ENCODE data around the gene SLC37A2. TPM values are rescaled to one million over a fixed set of nuclear protein-coding genes. Genes with fewer than 3 reads are reported as not detected.

SLC37A2 gene
- total and polyA plus RNA-seq, 2 of the 4 experiments (the other 2 are of a cell fraction), result 0.72 to 1.1 TPM

DNA sequence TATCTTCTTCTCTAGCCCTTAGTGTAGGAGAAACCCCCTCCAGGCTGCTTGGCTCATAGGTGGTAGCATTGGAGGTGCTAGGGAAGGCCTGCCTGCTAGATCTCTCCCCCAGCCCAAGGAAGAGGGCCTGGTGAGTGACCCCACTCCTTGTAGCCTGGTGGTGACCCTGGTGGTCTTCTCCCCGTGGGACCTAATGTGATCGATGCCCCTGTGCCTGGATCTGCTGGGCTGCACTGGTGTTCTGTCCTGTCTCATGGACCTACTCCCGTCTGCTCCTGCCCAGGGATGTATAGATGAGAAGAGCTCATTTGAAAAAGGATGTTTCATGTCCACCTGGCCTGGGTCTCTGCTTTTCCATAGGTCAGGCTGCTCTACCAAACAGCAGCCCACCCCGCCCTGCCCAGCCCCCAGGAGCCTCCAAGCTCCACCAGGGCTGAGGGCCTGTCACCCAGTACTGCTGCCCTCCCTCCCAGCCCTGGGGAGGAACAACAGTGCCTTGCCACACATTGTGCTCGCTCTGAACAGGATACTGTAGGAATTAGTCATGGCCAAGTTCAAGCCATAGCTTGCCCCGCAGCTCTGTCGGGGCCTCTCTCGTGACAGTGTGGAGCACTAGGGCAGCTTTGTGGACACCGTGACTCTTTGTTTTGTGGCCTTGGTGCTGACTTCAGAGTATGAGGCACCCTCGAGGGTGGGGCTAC is 19.7 kb downstream of the SLC37A2 start:
- Histone ChIP-seq H4K5ac (ENCODE audit: low read depth, low read length) (peak overlapping the region; percentile 57), H3K23ac (ENCODE audit: low read depth, low read length) (peak overlapping the region; percentile 20), H4K91ac (ENCODE audit: insufficient read depth, low read depth, low read length) (peak overlapping the region; percentile 76), H2BK15ac (ENCODE audit: low read depth, low read length) (peak overlapping the region; percentile 84; the same call in 2 of the 3 replicates), H4K8ac (ENCODE audit: low read depth in 2 of 2, low read length in 2 of 2) (peak overlapping the region; percentile 40 to 70), H3K4me3 (ENCODE audit: insufficient read depth, low read depth, low read length) (no peak overlapping the region), H3K9me1 (ENCODE audit: insufficient read depth, low read length) (peaks cover 19% of the 10 kb centered on the region), H3K27me3 (ENCODE audit: control insufficient read depth, insufficient read depth, low read length) (no peaks in the 10 kb centered on the region), H2BK20ac (ENCODE audit: low read depth, low read length) (peak overlapping the region; percentile 61), H2AK9ac (replicated peaks; ENCODE audit: low read depth, low read length, poor library complexity) (peak overlapping the region; percentile 91), H2BK120ac (ENCODE audit: low read depth, low read length) (peak overlapping the region; percentile 75), H3K79me1 (ENCODE audit: low read depth in 1 of 2, low read length in 2 of 2) (no peaks in the 10 kb centered on the region), H2BK5ac (ENCODE audit: low read depth, low read length, poor library complexity, severe bottlenecking) (peak overlapping the region; percentile 68), H2AK5ac (ENCODE audit: low read depth, low read length) (peak overlapping the region; percentile 79; the same call in 1 of the 2 replicates), H3K9me3 (ENCODE audit: control insufficient read depth, insufficient read depth, low read length) (no peaks in the 10 kb centered on the region), H3K9ac (ENCODE audit: low read depth, low read length) (no peak overlapping the region), H3K14ac (replicated peaks; ENCODE audit: low read depth, low read length) (peak overlapping the region; percentile 74), H3K56ac (ENCODE audit: extremely low read depth, insufficient read depth, low read length) (no peak overlapping the region), H3K27ac (ENCODE audit: insufficient read depth, low read length) (peak overlapping the region; percentile 18), H3K4me1 (ENCODE audit: control insufficient read depth, insufficient read depth, low read length) (peaks cover 11% of the 10 kb centered on the region), H3K4me2 (ENCODE audit: low read depth, low read length) (peak overlapping the region; percentile 18; the same call in 1 of the 2 replicates), H2AFZ (replicated peaks; ENCODE audit: low read length, poor library complexity) (peak overlapping the region; percentile 88), H3K4ac (ENCODE audit: low read depth, low read length) (peak overlapping the region; percentile 75), H4K20me1 (ENCODE audit: insufficient read depth, low read length) (no peaks in the 10 kb centered on the region), H3K36me3 (ENCODE audit: control insufficient read depth, insufficient read depth, low read length) (no peaks in the 10 kb centered on the region), H3K18ac (ENCODE audit: low read depth, low read length) (peak overlapping the region; percentile 52)
- DNase-seq (peak; percentile 88), ATAC-seq (ENCODE audit: low read depth) (peak; percentile 97)
- BruUV-seq (replicated peaks), result no TSS peak
- in situ Hi-C loops (cut with MboI; ENCODE audit: low sequenced_read_pairs) (no loop called here), dilution Hi-C loops (cut with HindIII; ENCODE audit: low sequenced_read_pairs, unreplicated experiment) (no loop called here), intact Hi-C loops (cut with micrococcal nuclease) (no loop called here)
- WGBS, 2 experiments (ENCODE audit: extremely low coverage in 2 of 2, insufficient read length in 1 of 2), result 53% methylated on average over 8 of the region's 10 CpGs; no CpG with 5 or more reads in 1 of the 2 experiments
- ChIA-PET POLR2A (ENCODE audit: unreplicated experiment) (no interaction called here), CTCF (interaction anchor here (1.4 kb wide), 1 partner anchor 8 kb away, joined by 6 read pairs; no protein-coding TSS in a partner anchor)
- peak; percentile 73; the same call in 1 of the 2 replicates for TF ChIP-seq MAZ (IDR thresholded peaks at IDR 0.05; ENCODE audit: borderline replicate concordance, low read depth, low read length)
- no peak for TF ChIP-seq POLR2A (IDR thresholded peaks at IDR 0.05; ENCODE audit: low read depth, low read length)
- TF ChIP-seq SMC3 (IDR thresholded peaks at IDR 0.05; ENCODE audit: low read depth, low read length), result no peak
- TF ChIP-seq, protein P1, sequence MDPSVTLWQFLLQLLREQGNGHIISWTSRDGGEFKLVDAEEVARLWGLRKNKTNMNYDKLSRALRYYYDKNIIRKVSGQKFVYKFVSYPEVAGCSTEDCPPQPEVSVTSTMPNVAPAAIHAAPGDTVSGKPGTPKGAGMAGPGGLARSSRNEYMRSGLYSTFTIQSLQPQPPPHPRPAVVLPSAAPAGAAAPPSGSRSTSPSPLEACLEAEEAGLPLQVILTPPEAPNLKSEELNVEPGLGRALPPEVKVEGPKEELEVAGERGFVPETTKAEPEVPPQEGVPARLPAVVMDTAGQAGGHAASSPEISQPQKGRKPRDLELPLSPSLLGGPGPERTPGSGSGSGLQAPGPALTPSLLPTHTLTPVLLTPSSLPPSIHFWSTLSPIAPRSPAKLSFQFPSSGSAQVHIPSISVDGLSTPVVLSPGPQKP (IDR thresholded peaks at IDR 0.05; ENCODE audit: borderline replicate concordance, low read depth, low read length), result no peak
- no peak for TF ChIP-seq MXI1 (IDR thresholded peaks at IDR 0.05; ENCODE audit: borderline replicate concordance, low read depth, low read length)
- no peak for TF ChIP-seq CTCF (conservative IDR thresholded peaks at IDR 0.05; ENCODE audit: low read depth, low read length)
- TF ChIP-seq, protein P2, sequence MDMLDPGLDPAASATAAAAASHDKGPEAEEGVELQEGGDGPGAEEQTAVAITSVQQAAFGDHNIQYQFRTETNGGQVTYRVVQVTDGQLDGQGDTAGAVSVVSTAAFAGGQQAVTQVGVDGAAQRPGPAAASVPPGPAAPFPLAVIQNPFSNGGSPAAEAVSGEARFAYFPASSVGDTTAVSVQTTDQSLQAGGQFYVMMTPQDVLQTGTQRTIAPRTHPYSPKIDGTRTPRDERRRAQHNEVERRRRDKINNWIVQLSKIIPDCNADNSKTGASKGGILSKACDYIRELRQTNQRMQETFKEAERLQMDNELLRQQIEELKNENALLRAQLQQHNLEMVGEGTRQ (IDR thresholded peaks at IDR 0.05; ENCODE audit: low read depth, low read length), result no peak
- TF ChIP-seq RAD21 (IDR thresholded peaks at IDR 0.05; ENCODE audit: low read length), result peak; percentile 1; the same call in 1 of the 2 replicates
- TF ChIP-seq RFX5 (IDR thresholded peaks at IDR 0.05; ENCODE audit: low read depth, low read length), result no peak
- TF ChIP-seq FOS (IDR thresholded peaks at IDR 0.05; ENCODE audit: low read depth, low read length), result peak; percentile 47
- TF ChIP-seq CHD1 (IDR thresholded peaks at IDR 0.05; ENCODE audit: low read depth, low read length), result no peak
- peak; percentile 60; the same call in 1 of the 2 replicates for TF ChIP-seq CEBPB (IDR thresholded peaks at IDR 0.05; ENCODE audit: low read depth, low read length)
- no peak for TF ChIP-seq NFE2L2 (IDR thresholded peaks at IDR 0.05; ENCODE audit: low read depth, low read length)
- peak; percentile 62 for TF ChIP-seq RCOR1 (IDR thresholded peaks at IDR 0.05; ENCODE audit: insufficient replicate concordance, low read length)

Measured in IMR-90 (cell line).